ENCODE data around the gene ARHGEF1. TPM values are rescaled to one million over a fixed set of nuclear protein-coding genes. Genes with fewer than 3 reads are reported as not detected.

Gene ARHGEF1
- total RNA-seq, 6 experiments from 2014 or later, result 63.8 to 73.3 (median 68.2) TPM

DNA sequence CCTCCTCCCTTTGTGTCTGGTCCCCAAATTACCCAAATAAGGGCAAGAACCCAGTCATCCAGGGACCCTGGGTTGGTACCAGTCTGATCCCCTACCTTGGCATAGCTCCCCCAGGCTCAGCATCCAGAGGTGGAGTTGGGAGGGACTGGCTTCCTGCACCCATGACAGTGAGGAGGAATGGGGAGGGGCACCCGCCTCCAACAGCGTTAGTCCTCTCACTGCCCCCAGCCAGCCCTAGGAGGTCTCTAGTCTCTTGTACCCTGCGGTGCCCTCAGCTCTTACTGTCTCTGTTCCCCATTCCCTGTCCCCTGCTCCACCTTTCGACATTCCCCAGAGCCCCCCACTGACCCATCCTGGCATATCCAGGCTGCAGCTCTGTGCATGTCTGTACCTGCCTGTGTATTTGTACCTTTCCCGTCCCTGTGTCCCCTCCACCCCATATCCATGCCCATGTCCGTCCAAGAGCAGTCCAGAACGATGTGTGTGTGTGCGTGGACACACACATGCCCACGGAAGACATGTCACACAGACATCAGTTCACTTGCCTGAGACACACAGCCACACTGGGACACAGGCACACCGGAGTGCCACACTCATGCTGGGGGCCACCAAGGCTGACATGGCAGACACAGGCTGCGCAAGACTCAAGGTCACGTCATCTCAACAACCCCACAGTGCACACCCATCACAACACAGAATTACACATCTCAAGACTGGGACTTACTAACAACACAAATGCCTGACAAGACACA, 27.4 kb downstream of the ARHGEF1 start:
- no peak for DNase-seq
- peaks cover 32% of the 10 kb centered on the region for H3K27me3 Mint-ChIP-seq (ENCODE audit: insufficient read depth)
- H3K4me1 Mint-ChIP-seq (ENCODE audit: low read depth), result no peaks in the 10 kb centered on the region
- no peak overlapping the region for H3K27ac Mint-ChIP-seq
- TF ChIP-seq, protein P1, sequence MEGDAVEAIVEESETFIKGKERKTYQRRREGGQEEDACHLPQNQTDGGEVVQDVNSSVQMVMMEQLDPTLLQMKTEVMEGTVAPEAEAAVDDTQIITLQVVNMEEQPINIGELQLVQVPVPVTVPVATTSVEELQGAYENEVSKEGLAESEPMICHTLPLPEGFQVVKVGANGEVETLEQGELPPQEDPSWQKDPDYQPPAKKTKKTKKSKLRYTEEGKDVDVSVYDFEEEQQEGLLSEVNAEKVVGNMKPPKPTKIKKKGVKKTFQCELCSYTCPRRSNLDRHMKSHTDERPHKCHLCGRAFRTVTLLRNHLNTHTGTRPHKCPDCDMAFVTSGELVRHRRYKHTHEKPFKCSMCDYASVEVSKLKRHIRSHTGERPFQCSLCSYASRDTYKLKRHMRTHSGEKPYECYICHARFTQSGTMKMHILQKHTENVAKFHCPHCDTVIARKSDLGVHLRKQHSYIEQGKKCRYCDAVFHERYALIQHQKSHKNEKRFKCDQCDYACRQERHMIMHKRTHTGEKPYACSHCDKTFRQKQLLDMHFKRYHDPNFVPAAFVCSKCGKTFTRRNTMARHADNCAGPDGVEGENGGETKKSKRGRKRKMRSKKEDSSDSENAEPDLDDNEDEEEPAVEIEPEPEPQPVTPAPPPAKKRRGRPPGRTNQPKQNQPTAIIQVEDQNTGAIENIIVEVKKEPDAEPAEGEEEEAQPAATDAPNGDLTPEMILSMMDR (IDR thresholded peaks at IDR 0.05), result no peak
- peaks cover 10% of the 10 kb centered on the region; the same call in 1 of the 2 replicates for H3K36me3 Mint-ChIP-seq (ENCODE audit: low read depth)
- no peaks in the 10 kb centered on the region for H3K9me3 Mint-ChIP-seq
- H3K4me3 Mint-ChIP-seq, result no peak overlapping the region

- H3K4me3 Mint-ChIP-seq, result no peak overlapping the region
- no peaks in the 10 kb centered on the region for H3K9me3 Mint-ChIP-seq
- no peak overlapping the region for H3K27ac Mint-ChIP-seq
- H3K36me3 Mint-ChIP-seq (ENCODE audit: low read depth), result peaks cover 5% of the 10 kb centered on the region; the same call in 1 of the 2 replicates
- H3K27me3 Mint-ChIP-seq (ENCODE audit: insufficient read depth), result peaks cover 32% of the 10 kb centered on the region
- no peak for DNase-seq
- H3K4me1 Mint-ChIP-seq (ENCODE audit: low read depth), result no peaks in the 10 kb centered on the region
- TF ChIP-seq, protein P1 (IDR thresholded peaks at IDR 0.05), result no peak
These were observed 28.3 kb downstream of the ARHGEF1 start for GRCh38 chr19:41910992-41911888.

GRCh38 chr19:41911889-41912731, 29.1 kb downstream of the ARHGEF1 start:
- Mint-ChIP-seq H3K9me3 (no peaks in the 10 kb centered on the region), H3K27me3 (ENCODE audit: insufficient read depth) (peaks cover 32% of the 10 kb centered on the region), H3K36me3 (ENCODE audit: low read depth) (no peaks in the 10 kb centered on the region; the same call in 1 of the 2 replicates), H3K4me3 (no peak overlapping the region), H3K27ac (no peak overlapping the region), H3K4me1 (ENCODE audit: low read depth) (no peaks in the 10 kb centered on the region)
- TF ChIP-seq, protein P1 (IDR thresholded peaks at IDR 0.05), result no peak
- no peak for DNase-seq

GRCh38 chr19:41912899-41913537, 30.0 kb downstream of the ARHGEF1 start:
- Mint-ChIP-seq H3K4me1 (ENCODE audit: low read depth) (no peaks in the 10 kb centered on the region), H3K27me3 (ENCODE audit: insufficient read depth) (peaks cover 32% of the 10 kb centered on the region), H3K4me3 (no peak overlapping the region), H3K36me3 (ENCODE audit: low read depth) (no peaks in the 10 kb centered on the region), H3K9me3 (no peaks in the 10 kb centered on the region), H3K27ac (no peak overlapping the region)
- TF ChIP-seq, protein P1 (IDR thresholded peaks at IDR 0.05), result no peak
- DNase-seq, result no peak
